Stimulated activated CD4-positive, alpha-beta T cell treated with anti-CD3 and anti-CD28 coated beads, Interleukin-2, amount 100 ng/mL, for 48 hours (primary cell): ENCODE measurements around the gene FLRT1.

Source experiments
- DNase-seq, 2 donors: peaks; one replicate each; pipeline ENCODE4 v3.0.0-alpha.2; 2020

The FLRT1 gene

DNA sequence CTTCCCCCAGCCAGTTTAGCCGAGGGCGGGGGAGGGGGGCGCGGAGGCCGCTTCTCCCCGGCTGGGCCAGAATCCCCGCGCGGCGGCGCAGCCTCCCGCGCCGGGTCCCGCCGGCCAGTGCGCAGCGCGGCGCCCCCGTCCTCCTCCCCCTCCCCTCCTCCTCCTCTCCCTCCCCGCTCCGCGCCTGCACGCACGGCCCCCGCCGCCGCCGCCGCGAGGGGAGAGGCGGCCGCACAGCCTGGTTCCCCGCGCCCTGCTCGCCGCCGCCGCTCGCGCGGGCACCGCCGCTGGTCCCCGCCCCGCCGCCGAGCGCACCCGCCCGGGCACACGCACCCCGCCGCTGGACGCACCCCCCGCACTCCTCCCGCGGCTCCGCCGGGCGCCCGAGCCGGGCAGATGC is at the start of gene FLRT1:
Gene FLRT1, plus strand, starts transcription at position 356 of the 400 bp plus-strand sequence. CDS start 80,337 bp downstream, outside the sequence.
- DNase-seq = no peak

DNA sequence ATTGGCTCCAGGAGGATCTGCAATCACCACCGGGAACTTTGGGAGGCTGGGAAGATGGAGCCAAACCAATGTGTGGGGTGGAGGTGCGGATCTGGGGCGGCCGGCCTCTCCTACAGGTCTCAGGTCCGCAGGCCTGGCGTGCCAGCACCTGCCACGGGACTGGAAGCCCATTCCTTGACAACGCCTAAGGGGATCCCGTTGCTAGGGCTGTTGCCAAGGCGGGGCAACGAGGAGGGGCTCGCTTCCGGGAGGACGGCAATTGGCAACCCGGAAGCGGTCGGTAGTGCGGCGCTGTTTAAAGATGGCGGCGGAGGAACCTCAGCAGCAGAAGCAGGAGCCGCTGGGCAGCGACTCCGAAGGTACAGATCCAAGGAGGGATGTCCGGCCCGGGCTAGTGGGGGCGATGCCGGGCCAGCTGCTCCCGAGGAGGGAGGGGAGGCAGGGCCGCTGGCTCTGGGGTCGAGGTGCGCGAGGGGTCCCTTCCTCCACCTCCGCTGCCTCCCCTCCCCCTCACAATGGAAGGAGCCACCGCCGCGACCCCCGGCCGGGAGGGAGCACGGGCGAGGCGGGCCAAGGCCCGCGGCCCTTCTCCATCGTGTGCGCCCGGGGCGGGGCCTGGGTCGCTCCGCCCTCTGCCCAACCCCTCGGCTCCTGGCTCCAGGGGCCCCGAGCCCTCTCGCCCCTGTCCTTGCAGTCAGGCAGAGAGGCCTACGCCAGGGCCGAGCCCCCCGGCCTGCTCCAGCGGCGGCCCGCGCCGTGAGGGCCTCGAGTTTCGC is 49.4 kb upstream of the FLRT1 start, which contains the start of gene OTUB1:
Gene OTUB1, plus strand, starts transcription at position 283 of the 776 bp plus-strand sequence. Its CDS starts 19 bp downstream, at position 302.
- DNase-seq = peak; percentile 76 to 82

- no peak for DNase-seq
Measured at GRCh38 chr11:63986932-63987513, 48.7 kb upstream of the FLRT1 start.

GRCh38 chr11:63991558-63991957 is 44.2 kb upstream of the FLRT1 start:
- DNase-seq = no peak

DNA sequence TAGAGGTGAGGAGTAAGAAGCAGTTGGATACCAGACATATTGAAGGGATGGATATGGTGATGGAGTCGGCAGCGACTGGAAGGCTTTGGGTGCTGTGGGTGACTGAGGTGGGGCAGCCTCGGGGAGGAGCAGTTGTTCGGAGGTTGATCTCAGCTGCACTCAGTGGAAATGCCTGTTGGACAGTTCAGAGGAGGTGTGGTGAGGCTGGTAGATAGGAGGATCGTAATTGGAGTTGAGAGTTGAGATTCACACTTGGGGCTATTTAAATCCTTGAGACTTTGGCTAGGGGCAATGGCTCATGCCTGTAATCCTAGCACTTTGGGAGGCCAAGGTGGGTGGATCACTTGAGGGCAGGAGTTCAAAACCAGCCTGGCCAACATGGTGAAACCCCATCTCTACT is 42.6 kb upstream of the FLRT1 start:
- no peak for DNase-seq

GRCh38 chr11:63993993-63994392 is 41.7 kb upstream of the FLRT1 start:
- no peak for DNase-seq

- no peak for DNase-seq
Measured at GRCh38 chr11:63996512-63996911, 39.2 kb upstream of the FLRT1 start.

GRCh38 chr11:63997104-63997700 is 38.5 kb upstream of the FLRT1 start:
- DNase-seq = no peak

DNA sequence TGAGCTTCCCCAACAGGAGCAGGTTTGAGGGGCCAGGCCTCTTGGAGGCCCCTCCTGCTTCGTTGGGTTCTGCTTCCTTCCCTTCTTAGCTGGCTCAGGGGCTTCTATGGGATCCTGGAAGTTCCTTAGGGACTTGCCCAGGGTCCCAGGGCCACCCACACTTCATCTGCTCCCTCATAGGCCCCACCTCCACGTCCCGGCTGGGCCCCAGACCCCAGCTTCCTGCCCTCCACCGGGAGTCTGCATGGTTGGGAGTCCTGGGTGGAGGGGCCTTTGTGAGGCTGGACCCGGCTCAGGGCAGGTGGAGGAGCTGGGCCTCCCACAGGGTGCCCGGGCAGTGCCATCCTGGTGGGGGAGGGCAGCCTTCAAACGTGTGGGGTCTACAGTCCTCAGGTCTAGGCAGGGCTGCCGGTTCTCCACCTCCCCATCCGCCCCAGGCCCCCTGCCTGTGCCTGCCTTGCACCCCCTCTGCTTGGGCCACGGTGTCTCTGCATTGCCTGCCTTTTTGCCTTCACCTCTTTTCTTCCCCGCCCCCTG is 37.9 kb upstream of the FLRT1 start:
- DNase-seq = no peak

- no peak for DNase-seq
Measured at GRCh38 chr11:63998558-63999348, 37.0 kb upstream of the FLRT1 start.

GRCh38 chr11:63999349-64000025 is 36.2 kb upstream of the FLRT1 start:
- DNase-seq = peak; percentile 56 to 58

DNA sequence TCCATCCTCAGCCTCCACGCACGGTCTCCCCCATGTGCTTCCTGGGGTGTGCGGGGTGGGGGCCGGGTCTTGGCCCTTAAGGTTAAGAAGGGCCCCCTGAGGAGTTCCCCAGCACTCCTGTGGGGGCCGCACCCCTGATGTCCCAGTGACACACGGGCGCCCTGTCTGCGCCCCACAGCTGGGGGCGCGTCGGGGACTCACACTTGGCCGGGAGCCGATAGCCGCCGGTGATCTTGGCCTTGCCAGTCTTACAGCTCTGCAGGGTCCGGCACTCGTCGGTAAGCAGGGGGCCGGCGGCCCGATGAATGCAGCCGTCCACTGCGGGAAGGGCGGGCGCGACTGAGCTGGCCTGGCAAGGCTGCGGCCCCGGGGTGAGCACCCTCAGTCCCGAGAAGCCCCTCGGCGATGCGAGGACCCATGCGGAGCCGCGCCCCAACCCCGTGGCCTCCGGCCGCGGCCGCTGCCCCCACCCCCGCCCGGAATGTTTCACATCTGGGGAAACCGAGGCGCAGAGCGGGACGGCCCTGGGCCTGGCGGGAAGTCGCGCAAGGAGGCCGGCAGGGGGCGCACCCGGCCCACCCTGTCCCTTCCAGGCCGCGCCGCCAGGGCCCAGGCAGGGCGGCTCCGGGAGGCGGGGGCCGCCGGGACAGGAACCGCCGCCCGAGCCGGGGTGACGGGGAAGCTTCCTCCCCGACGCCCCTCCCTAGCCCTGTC is 35.5 kb upstream of the FLRT1 start:
- peak; percentile 67 to 71 for DNase-seq

GRCh38 chr11:64000740-64001483 is 34.8 kb upstream of the FLRT1 start:
- no peak for DNase-seq

DNA sequence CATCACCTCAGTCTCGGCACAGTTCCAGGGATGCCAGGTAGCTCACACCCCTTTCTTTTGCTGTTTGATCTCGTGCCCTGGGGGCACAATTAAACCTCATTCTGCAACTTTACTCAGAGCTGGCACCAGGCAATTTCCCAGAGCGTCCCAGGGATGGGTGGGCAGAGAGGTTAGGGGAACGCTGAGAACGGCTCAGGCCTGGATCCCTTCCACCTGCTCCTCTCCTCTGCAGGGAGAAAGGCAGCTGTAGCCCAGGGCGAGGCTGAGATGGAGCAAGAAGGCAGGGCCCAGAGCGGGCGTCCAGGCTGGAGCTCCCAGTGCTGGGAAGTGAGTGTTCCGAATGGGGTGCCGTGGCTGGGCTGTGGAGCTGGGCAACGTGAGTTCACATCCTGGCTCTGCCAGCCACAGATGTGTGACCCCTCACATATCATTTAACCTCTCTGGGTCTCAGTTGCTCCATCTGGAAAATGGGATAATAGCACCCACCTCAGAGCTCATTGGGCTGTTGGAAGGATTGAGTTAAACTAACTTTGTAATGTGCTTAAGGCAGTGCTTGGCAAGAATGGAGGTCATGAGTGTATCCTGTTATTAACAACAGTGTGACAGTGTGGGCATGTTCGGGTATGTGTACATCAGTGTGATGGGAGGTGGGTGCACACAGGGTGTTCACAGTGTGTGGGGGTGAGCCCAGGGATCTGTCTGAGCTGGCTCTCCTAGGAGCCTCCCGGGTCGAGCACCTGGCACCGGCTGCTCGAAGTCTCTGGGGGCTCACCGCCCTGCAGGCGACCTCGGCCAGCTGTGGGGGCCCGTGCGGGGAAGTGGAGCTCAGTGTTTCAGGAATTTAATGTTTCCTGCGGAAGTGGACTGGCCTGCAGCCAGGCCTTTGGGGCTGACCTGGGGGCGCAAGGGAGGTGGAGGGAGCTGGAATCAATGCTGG is 34.0 kb upstream of the FLRT1 start:
- DNase-seq = no peak

DNA sequence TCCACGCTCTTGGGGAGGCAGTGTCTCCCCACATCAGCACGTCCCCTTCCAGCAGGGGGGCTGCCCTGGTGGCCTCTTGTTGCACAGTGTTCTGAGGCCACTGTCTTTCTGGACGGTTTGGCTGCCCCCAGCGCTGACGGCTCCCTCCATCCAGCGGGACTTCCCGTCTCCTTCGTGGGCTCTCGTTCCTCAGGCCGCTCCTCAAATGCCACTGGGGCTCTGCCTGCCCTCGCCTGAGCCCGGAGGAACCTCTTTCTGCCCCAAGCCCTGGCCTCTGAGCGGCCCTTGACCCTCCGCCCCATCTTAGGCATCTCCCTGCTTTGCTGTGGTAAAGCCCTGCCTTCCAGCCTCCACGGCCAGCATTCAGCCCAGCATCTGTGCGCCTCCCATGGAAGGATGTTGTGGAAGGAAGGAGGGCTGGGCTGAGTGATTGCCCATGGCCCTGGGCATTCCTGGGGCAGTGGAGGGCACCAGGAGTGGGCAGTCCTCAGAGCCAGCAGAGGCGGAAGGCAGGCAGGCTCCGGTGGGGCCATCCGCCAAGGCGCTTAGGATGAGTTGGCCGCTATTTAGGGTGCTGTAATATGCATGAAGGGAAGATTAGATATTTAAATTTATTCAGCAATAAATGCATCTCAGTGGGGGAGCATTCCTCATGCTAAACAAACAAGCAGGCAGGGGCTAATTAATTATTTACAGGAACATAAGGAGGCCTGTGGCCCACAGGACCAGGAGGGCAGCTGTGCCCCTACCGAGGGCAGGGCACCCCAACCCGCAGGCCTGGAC is 31.7 kb upstream of the FLRT1 start:
- DNase-seq = no peak

GRCh38 chr11:64004590-64004984 is 31.1 kb upstream of the FLRT1 start:
- DNase-seq = no peak

GRCh38 chr11:64005691-64006090 is 30.0 kb upstream of the FLRT1 start:
- no peak for DNase-seq

GRCh38 chr11:64006398-64006797 is 29.3 kb upstream of the FLRT1 start:
- DNase-seq = no peak

- no peak for DNase-seq
Measured at GRCh38 chr11:64007160-64007628, 28.5 kb upstream of the FLRT1 start.
